ENCODE data around the gene DHX15.

DNA sequence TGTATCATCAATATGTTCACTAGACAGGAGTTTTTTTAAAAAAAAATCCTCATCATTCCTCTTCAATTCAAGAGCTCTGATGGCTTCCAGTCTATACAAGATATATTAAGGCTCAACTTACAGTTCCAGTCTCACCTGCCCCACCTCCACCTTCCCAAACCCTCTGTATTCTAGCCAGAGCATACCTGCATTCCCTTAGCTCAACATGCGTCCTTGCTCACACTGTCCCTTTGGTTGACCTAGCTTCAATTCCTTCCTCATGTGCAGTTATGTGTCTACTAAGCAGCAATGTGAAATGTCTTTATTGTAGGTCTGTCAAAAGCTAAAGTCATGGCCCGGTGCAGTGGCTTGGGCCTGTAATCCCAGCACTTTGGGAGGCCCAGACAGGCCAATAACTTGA, 10.8 kb downstream of the DHX15 start:
- TF ChIP-seq, protein P1, sequence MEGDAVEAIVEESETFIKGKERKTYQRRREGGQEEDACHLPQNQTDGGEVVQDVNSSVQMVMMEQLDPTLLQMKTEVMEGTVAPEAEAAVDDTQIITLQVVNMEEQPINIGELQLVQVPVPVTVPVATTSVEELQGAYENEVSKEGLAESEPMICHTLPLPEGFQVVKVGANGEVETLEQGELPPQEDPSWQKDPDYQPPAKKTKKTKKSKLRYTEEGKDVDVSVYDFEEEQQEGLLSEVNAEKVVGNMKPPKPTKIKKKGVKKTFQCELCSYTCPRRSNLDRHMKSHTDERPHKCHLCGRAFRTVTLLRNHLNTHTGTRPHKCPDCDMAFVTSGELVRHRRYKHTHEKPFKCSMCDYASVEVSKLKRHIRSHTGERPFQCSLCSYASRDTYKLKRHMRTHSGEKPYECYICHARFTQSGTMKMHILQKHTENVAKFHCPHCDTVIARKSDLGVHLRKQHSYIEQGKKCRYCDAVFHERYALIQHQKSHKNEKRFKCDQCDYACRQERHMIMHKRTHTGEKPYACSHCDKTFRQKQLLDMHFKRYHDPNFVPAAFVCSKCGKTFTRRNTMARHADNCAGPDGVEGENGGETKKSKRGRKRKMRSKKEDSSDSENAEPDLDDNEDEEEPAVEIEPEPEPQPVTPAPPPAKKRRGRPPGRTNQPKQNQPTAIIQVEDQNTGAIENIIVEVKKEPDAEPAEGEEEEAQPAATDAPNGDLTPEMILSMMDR (IDR thresholded peaks at IDR 0.05): no peak
- no peak for TF ChIP-seq POLR2A (IDR thresholded peaks at IDR 0.05)

Data from uterus (tissue), 2 donors.